K562 (cell line): ENCODE results near the gene TPGS1. TPM values are rescaled to one million over a fixed set of nuclear protein-coding genes. Genes with fewer than 3 reads are reported as not detected.
A peak's percentile ranks its signal among the peaks of the same experiment; 100 is the strongest.

Source experiments
- EZH2 ChIP-seq: IDR thresholded peaks from 2 replicates; pipeline ENCODE4 v1.6.1; 2012; ENCODE audit warnings: low read depth, mild to moderate bottlenecking, inconsistent platforms, low read length, borderline replicate concordance
- LCOR ChIP-seq: sonication (generic); formaldehyde crosslinking; IDR thresholded peaks from 2 replicates; pipeline ENCODE4 v1.8.0; 2022; ENCODE audit warnings: mild to moderate bottlenecking, missing genetic modification reagents
- NRF1 ChIP-seq, 2 experiments: fragments of 450-650 bp; IDR thresholded peaks in 1 of 2; conservative IDR thresholded peaks in 1 of 2; 2 replicates each; pipeline ENCODE4 v1.6.1; 2014; ENCODE audit warnings: mild to moderate bottlenecking in 2 of 2
- ZBTB12 ChIP-seq: fragments of 250-450 bp; sonication (Bioruptor Pico); IDR thresholded peaks from 2 replicates; pipeline ENCODE4 v1.4.0; 2020
- ZNF695 ChIP-seq: fragments of 450-650 bp; formaldehyde crosslinking; IDR thresholded peaks from 2 replicates; pipeline ENCODE4 v1.4.0; 2020; ENCODE audit warnings: mild to moderate bottlenecking, moderate library complexity
- polyA plus RNA-seq, 8 experiments: library from polyadenylated mRNA; depleted of rRNA in 4 of 8; stranded (reverse) in 5 of 8; unstranded in 3 of 8; fragments of >200 nt; fragmentation: Nextera tagmentation in 2 of 8; fragmentation: Illumina TruSeq in 1 of 8; extraction: Ambion mirVana in 2 of 8; extraction: Trizol in 1 of 8; gene quantifications; 2 replicates each; pipeline versions ENCODE4 v1.2.1 to v1.2.3, GENCODE V29; 2011 to 2014; ENCODE audit warnings: inconsistent platforms in 1 of 8, missing spikeins in 1 of 8
- total RNA-seq, 7 experiments: library from RNA; depleted of rRNA in 6 of 7; stranded (reverse); fragments of >200 nt in 6 of 7; fragmentation: Illumina TruSeq in 2 of 7; extraction: Trizol in 2 of 7; gene quantifications; 2 replicates each; pipeline versions ENCODE4 v1.2.1 to v1.2.3, GENCODE V29; 2011 to 2021; ENCODE audit warnings: low replicate concordance in 1 of 7
- TF ChIP-seq, protein P1 (sequence below): sonication (generic); formaldehyde crosslinking; IDR thresholded peaks from 2 replicates; pipeline ENCODE4 v1.8.0; 2022; ENCODE audit warnings: mild to moderate bottlenecking, missing genetic modification reagents
- TF ChIP-seq, protein P2 (sequence below), 2 experiments: fragments of 450-650 bp; formaldehyde crosslinking in 1 of 2; IDR thresholded peaks; 2 replicates each; pipeline versions ENCODE4 v1.4.0 to v1.6.1; 2014 to 2020; ENCODE audit warnings: mild to moderate bottlenecking in 2 of 2, borderline replicate concordance in 1 of 2, low read depth in 1 of 2

The TPGS1 gene
- total and polyA plus RNA-seq, 9 of the 15 experiments (the other 6 are each of a cell fraction or from before 2014, with no cell fraction given) = 0.30 to 31.6 (median 1.2) TPM; not detected in 2

DNA sequence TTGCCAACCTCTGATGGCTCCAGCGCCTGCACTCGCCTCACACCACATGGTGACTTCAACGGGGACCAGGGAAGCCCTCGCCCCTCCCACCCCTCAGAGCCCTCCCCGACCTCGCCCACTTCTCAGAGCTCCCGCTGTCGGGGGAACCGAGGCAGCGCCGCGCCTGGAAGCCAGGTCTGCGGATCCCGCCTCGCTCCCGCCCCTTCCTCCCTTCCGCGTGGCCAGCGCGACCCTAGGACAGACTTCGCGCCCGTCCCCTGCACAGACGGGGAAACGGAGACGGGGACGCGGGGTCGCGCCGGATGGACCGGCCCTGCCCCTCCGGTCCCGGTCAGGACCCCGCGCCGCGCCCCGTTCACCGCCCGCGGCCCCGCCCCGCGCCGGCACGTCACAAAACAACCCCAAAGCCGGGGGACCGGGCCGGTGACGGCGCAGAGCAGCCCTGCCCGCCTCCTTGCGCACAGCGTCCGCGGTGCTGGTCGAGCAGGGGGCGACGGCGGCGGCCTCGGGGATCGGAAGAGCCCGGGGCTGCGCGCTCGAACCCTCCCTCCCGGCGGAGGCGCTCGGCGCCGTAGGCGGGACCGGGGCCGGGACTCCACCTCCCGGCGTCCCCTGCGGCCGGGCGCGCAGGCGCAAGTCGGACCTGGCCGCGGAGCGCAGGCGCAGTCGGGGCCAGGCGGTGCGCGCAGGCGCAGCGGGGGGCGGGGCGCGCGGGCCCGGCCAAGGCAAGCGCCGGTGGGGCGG, 23.9 kb downstream of the TPGS1 start (continued):
- peak; percentile 75 for TF ChIP-seq ZBTB12 (CRISPR knock-in tag)
- TF ChIP-seq NRF1 (conservative IDR thresholded peaks at IDR 0.05 in 1 of 2, IDR thresholded peaks at IDR 0.05 in 1 of 2) = peak in 1 of 2 experiments; percentile 90; a peak in 2 of 4 replicates
- 0 out of 2 replicates have a peak, but pooled peaks have one; percentile 20 for TF ChIP-seq LCOR (CRISPR knock-in tag)
- no peak for TF ChIP-seq EZH2
- TF ChIP-seq, protein P1, sequence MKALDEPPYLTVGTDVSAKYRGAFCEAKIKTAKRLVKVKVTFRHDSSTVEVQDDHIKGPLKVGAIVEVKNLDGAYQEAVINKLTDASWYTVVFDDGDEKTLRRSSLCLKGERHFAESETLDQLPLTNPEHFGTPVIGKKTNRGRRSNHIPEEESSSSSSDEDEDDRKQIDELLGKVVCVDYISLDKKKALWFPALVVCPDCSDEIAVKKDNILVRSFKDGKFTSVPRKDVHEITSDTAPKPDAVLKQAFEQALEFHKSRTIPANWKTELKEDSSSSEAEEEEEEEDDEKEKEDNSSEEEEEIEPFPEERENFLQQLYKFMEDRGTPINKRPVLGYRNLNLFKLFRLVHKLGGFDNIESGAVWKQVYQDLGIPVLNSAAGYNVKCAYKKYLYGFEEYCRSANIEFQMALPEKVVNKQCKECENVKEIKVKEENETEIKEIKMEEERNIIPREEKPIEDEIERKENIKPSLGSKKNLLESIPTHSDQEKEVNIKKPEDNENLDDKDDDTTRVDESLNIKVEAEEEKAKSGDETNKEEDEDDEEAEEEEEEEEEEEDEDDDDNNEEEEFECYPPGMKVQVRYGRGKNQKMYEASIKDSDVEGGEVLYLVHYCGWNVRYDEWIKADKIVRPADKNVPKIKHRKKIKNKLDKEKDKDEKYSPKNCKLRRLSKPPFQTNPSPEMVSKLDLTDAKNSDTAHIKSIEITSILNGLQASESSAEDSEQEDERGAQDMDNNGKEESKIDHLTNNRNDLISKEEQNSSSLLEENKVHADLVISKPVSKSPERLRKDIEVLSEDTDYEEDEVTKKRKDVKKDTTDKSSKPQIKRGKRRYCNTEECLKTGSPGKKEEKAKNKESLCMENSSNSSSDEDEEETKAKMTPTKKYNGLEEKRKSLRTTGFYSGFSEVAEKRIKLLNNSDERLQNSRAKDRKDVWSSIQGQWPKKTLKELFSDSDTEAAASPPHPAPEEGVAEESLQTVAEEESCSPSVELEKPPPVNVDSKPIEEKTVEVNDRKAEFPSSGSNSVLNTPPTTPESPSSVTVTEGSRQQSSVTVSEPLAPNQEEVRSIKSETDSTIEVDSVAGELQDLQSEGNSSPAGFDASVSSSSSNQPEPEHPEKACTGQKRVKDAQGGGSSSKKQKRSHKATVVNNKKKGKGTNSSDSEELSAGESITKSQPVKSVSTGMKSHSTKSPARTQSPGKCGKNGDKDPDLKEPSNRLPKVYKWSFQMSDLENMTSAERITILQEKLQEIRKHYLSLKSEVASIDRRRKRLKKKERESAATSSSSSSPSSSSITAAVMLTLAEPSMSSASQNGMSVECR (CRISPR knock-in tag) = peak; percentile 78
- TF ChIP-seq, protein P2, sequence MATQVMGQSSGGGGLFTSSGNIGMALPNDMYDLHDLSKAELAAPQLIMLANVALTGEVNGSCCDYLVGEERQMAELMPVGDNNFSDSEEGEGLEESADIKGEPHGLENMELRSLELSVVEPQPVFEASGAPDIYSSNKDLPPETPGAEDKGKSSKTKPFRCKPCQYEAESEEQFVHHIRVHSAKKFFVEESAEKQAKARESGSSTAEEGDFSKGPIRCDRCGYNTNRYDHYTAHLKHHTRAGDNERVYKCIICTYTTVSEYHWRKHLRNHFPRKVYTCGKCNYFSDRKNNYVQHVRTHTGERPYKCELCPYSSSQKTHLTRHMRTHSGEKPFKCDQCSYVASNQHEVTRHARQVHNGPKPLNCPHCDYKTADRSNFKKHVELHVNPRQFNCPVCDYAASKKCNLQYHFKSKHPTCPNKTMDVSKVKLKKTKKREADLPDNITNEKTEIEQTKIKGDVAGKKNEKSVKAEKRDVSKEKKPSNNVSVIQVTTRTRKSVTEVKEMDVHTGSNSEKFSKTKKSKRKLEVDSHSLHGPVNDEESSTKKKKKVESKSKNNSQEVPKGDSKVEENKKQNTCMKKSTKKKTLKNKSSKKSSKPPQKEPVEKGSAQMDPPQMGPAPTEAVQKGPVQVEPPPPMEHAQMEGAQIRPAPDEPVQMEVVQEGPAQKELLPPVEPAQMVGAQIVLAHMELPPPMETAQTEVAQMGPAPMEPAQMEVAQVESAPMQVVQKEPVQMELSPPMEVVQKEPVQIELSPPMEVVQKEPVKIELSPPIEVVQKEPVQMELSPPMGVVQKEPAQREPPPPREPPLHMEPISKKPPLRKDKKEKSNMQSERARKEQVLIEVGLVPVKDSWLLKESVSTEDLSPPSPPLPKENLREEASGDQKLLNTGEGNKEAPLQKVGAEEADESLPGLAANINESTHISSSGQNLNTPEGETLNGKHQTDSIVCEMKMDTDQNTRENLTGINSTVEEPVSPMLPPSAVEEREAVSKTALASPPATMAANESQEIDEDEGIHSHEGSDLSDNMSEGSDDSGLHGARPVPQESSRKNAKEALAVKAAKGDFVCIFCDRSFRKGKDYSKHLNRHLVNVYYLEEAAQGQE (IDR thresholded peaks at IDR 0.05; ENCODE audit: borderline replicate concordance) = 0 out of 2 replicates have a peak, but pooled peaks have one; percentile 7
- TF ChIP-seq, protein P2 (CRISPR knock-in tag; IDR thresholded peaks at IDR 0.05; ENCODE audit: low read depth) = 0 out of 2 replicates have a peak, but pooled peaks have one; percentile 74
- no peak for TF ChIP-seq ZNF695 (CRISPR knock-in tag)
